ENCODE data around the gene GPR153.

GPR153 gene

DNA sequence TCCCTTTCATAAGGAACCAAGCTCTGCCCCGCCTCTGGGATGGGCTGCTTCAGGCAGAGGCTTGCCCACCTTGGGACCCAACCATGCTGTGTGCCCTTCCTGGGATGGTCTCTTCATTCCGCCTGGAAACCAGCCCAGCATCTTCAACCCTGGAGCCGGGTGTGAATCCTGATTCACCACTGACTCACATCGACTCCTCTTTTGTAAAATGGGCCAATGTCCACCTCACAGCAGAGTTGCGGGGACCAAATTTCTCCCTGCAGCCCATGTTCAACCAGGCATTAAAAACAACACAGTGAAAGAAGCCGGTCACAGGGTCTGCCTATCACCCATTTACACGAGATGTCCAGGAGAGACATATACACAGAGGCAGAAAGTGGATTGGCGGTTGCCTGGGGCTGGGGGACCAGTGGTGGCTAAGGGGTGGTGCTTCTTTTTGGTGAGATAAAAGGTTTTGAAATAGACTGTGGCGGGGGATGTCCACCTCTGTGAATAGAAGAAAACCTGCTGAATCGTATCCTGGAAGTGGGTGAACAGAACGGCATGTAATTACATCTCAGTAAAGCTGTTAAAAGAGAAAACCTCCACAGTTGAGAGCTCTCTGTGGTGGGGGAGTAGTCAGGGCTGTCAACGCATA, 6.9 kb upstream of the GPR153 start:
- DNase-seq, result no peak

DNA sequence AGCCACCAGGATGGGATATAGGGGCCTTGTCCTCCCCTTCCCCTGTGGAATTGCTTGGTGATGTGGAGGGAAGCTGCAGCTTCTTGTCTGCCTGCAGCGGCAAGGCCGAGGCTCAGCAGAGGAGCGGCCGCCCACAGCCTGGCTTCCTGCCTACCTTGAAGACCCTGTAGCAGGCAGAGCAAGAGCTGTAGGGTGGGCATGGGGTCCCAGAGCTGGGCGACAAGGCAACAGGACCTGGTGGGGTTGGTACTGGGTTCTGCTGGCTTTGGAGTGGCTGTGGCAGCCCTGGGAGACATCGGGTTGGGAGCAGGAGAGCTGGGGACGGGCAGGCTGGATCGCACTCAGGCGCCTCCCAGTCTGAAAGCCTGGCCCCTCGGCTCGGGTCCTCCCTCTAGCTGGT, 5.7 kb upstream of the GPR153 start:
- DNase-seq, result no peak

DNA sequence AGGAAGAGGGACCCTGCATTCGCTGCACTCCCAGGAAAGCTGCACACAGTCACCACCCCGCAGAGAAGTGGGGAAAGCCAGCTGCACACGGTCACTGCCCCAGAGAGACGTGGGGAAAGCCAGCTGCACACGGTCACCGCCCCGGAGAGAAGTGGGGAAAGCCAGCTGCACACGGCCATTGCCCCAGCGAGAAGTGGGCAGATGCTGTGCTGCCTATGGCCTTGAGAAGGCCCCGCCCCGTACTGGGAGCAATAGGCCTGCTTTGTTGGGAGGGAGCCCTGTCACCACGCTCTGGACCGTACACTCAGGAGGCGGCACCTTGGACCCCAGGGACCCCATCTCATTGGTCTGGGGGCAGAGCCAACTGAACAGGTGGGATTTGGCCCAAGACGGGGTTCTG, 4.3 kb upstream of the GPR153 start:
- DNase-seq, result no peak

DNA sequence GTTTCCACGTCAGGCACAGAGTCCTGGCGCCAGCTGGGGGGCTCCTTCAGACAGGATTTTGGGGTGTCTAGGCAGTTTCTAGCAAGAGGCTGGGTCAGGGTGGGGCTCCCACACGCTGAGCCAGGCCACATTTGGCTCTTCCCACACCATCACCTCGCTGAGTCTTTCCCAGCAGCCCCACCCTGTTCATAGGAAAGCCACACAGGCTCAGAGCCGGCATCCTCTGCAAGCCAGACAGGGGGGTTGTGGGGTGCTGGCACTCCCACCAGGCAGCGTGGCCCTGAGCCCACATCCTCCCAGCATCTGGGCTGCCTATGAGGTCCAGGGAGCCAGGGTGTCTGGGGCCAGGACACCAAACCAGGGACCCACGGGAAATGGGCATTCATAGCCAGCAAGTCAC, 2.8 kb upstream of the GPR153 start:
- DNase-seq, result no peak

DNA sequence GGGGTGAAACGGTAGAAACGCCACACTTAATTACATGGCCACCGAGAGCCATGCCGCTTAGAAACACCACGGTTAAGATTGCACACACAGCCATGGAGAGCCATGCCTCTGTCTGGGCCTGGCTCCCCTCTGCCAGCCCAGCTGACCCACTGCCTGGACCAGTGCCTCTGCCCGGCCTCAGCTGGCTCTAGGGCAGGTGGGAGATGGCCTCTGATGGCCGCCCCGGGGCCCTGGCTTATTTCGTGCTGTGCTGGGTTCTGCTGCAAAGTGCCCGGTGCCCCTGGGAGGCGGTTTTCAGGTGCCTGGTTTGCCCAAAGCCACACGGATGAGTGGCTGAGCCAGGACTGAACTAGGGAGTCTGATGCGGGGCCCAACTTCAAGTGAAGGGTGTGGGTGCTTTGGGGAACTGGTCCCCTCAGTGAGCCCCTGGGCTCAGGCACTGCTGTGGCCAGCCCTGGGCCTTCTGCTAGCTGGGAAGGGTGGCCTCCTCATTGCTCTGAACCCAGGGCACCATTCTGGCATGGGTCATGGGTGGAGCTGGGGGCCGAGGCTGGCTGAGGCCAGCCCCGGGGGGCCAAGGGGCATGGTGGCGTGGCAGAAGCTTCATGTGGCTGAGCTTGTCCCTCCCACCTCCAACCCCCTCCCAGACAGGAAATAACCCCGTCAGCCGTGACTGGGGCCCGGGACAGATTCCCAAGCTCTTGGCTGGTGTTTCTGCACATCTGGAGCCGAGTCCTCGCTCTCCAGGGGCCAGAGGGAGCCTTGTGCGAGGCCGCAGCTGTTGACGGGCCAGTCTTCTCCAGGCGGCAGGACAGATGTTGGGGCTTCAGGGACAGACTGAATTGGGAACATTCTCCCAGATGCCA, 1.9 kb upstream of the GPR153 start:
- DNase-seq, result no peak

DNA sequence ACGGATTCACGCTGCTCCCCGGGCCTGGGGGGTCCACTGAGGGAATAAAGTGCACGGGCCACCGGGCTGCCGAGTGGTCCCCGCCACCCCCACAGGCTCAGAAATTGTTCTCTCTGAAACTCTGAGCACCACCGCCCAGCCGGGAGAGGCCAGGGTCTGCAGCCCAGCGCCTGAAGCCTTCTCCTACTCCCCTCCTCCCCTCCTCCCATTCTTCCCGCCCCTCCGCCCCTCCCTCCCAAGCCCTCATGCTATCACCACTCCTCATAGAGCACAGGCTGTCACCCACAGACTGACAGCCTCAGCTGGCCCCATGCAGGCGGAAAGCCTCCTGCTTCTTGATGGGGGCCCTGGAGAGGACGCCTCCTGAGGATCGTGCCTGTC, 707 bp upstream of the GPR153 start:
- DNase-seq, result no peak

DNA sequence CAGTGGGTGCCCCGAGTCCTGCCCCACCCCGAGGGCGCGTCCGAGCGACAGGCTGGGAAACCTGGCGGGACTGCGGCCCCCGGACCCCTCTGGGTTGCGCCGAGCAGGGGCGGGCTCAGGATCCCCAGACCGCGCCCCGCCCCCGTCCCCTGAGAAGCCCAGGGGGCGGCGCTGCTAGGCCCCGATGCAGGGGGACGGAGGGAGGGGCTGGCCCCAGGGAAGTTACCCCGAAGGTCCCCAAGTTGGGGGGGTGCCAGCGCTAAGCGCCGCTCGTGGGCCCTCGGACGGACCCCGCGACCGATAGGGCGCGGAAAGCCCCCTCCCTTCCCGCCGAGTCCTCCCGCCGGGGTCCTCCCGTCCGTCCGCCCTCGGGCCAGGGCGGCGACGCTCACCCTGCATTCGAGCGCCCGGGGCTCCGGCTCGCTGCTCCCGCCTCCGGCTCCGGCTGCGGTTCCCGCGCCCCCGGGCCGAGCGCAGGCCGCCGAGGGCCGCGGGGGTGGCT, 414 bp downstream of the GPR153 start:
- DNase-seq, result no peak

DNA sequence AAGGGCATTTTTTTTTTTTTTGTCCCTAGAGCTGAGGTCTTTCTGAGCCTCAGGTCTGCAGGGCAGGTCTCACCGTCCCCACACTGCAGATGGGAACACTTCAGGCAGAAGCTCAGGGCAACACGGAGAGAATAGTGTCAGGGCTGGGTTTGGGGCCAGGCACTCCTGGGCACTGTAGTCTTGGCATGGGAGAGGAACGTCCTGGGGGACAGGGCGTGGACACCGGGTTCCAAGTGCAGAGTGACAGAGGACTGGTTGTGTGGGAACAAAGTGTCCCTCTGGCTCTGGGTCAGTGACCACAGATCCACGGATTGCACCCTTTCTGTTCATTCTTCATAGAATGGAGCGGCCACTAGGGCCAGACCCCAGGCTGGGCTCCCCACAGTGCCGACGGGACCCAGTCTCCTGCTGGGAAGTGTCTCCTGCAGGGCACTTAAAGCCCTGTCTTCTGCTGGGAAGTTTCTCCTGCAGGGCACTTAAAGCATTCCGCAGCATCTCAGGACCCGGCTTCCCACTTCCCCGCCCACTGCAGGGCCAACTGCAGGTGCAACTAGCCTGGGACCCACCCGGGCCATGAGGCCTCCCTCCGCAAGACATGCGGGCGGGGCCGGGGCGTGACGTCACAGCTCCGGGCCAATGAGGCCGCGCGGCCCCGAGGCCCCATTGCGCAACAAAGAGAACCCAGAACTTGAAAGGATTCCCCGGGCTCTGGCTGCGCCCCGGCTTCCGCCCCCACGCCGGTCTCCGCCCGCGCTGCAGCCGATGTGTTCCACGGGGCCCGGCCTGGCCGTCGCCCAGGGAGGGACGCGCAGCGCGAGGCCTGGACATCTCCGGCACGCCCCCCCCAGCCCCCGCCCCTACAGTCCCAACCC, 1.2 kb downstream of the GPR153 start:
- peak; percentile 45 for DNase-seq

DNA sequence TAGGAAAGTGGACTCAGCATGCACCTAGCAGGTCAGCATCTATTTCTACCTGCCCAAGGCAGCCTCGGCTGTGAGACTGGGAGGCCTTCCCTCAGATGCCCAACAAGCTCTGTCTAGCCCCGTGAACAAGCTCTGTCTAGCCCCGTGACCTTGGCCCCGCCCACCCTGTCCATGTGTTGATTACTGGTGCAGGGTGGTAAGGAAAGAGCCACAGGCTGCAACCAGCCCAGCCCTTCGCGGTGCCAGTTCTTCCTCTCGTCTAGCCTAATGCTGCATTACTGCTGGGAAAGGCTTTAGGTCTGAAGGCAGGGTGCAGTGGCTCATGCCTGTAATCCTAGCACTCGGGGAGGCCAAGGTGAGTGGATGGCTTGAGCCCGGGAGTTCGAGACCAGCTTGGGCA, 2.2 kb downstream of the GPR153 start:
- DNase-seq, result no peak

DNA sequence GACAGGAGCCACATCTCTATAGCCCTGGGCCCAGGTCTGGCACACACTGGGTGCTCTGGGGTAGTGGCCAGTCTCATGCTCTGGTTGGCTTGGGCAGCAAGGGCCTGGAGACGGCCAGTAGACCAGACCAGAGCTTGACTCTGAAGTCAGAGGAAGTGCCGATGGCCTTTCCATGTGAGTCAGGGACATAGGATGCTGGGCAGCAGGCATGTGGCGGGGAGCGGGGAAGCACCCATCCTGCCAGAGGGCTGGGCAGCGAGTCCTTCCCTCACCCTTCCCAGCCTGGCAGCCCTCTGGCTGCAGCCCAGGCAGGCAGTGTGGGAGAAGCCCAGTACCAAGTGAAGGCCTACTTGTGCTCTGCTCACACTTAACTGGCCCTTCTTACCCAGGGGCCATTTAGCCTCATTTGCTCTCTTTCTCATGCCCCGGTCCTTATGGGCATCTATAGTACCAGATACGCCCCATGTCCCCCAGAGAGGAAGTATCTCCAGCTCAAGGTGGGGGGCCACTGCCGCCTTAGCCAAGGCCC, 3.3 kb downstream of the GPR153 start:
- no peak for DNase-seq

DNA sequence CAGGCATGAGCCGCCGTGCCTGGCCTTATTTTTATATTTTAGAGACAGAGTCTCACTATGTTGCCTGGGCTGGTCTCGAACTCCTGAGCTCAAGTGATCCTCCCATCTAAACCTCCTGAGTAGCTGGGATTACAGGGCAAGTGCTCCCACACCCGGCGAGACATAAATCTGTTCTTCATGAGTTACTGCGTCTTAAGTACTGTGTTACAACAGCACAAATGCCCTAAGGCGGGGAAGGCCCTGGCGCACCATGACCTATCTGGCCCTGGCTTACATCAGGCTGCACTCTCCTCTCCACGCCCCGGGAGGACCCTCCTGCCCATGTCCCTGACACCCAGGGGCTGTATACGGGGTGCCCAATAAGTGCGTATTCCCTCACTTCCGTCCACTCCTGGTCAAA, 4.3 kb downstream of the GPR153 start:
- DNase-seq, result no peak

DNA sequence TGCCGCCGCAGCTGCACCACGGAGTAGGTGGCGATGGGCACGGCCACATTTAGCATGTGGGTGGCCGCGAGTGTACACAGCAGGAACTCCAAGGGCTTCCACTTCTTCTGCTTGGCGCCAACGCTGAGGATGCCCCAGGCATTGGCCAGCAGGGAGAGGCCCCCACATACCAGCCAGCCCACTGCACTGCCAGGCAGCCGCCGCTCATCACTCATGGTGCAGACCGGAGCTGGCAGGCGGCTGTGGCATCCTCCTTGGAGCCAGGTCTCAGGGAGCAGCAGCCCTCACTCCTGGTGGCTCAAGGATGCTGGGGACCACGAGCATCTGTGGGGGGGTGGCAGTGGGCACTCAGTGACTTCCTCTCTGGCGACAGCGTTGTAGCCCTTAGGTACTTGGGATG, 6.2 kb downstream of the GPR153 start:
- DNase-seq, result no peak

DNA sequence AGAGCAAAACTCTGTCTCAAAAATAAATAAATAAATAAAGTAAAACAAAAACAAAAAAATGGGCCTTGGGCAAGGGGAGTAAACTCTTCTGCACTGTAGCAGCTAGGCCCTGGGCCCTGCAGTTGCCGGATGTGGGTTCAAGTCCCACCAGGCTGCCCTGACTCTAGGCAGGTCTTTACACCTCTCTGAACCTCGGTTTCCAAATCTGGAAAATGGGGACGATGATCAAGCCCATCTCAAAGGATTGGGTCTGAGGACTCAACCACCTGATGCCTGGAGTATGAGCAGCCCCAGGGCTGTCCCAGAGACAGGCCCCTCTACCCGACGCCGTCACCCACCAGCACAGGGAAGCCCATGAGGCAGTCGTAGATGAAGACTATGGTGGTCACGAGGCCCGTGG, 7.5 kb downstream of the GPR153 start:
- no peak for DNase-seq

DNA sequence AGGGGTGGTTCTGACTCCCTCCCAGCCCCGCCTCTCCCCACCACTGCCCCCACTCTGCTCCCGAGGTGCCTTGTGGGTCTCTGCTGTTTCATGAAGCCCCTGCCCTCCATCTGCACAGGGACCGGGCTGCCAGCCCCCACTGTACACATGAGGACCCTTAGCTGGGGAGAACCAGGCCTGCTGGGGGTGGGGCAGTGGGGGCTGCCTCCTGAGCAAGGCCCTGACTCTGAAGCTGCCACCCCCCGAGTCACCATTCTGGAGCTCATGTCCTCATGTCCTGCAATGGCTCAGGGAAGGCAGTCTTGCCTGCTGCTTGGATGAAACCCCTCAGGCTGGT, 8.6 kb downstream of the GPR153 start:
- DNase-seq, result no peak

DNA sequence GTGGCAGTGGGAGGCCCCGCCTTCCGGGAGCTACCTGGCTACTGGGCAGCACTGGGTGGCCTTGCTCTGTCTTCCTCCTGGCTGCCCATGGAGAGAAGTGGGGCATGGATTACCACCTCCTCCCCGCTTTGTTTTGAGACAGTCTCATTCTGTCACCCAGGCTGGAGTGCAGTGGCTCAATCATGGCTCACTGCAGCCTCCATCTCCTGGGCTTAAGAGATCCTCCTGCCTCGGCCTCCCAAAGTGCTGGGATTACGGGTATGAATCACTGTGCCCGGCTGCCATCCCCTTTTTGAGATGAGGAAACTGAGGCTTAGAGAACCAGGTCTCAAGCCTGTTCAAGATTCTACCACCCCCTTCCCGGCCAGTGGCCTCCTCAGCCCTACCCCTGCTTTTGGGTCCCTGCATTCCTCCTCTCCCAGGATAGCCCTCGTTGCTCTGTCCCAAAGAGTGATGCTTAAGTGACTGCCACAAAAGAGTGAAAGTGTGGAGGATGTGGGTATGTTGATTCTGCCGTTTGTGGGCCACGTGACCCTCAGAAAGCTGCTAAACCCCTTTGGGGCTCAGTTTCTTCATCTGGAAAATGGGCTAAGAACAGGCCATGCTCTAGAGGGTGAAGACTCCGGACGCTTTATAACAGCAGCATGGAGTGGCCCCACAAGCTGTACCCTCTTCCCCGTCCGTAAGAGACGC, 9.1 kb downstream of the GPR153 start:
- no peak for DNase-seq

DNA sequence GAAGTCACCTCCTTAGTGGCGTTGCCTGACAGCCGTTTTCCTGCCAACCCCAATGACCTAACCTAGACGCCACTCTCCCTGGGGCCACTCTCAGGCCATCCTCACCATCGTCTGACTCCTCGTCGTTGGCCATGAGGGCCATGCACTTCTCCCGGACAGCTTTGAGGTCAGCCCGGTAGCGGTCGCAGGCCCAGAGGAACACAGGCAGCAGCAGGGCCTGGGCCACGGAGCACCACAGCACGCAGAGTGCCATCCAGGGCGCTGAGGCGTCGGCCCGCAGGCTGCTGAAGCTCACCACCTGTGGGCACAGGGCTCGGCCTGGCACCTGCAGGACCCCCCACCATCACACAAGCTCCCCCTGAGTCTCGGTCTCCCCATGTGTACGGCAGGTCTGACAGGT, 9.7 kb downstream of the GPR153 start:
- no peak for DNase-seq

DNA sequence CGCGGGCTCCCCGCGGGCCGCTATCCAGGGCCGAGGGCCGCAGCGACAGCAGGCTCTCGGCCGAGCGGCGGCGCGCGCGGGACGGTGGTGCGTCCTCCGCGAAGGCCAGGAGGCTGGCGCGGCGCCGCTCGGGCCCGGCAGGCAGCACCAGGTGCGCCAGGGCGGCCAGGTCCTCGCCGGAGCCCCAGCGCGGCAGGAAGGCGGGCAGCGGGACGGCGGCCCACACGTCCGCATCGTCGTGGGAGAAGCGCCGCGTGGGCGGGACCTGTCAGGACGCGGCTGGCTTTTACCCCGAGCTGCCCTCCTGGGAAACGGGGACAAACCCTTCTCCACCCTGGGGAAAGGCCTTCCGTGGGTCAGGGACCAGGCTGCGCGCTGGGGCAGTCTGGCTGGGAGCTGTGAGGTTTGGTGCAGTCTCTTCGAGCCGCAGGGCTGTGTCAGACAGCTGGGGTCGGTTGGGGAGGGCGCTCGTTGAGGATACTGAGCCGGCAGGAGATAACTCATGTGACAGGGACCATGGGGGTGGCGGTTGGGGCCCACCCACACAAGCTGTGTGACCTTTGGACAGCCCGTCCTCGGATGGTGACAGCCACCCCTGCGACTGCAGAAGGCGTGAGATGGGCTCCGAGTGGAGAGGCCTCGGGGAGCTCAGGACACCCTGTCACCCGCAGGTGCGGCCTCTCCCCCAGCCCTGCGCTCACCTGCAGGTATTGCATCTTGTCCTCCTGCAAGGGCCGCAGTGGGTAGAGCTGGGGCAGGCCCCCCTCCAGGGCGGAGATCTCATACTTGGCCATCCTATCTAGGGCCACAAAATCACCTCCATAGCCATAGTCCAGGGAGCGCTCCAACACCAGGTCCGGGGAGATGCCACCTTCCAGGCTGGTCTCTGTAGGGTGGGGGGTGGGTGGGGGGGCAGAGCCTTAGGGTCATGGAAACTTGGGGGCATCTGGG, 10.9 kb downstream of the GPR153 start:
- no peak for DNase-seq

DNA sequence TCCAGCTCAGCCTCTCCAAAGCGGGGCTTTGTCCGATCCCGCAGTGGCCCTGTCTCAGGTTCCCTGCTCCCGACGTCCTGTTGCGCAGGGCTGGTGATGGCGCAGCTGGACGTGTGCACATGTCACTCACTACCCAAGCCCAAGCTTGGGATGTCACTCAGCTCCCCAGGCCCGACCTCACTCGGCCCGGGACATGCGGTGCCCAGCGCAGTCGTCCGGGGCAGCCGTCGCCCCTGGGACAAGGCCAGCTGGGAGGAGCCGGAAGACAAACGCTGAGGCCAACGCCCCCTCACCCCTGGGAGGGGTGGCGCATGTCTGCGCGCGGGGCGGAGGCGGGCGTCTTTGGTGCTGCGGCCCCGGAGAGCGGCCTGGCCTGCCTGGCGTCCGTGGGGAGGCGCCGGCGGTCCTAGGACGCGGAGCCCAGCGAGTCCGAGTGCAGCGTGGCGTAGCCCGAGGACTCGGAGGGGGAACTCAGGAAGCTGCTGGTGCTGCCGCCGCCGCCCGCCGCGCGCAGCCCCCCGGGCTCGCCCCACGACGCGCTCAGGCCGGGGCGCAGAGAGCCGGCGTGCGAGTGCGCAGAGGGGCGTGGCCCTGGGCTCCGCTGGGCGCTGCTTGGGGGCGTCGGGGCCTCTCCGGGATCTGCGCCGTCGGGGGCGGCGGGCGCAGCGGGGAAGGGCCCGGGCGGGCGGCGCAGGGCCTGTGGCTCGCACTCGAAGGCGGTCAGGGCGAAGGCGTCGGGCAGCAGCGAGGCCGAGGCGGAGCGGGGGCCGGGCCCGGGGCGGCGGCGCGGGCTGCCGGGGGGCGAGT, 11.8 kb downstream of the GPR153 start:
- DNase-seq, result no peak

DNA sequence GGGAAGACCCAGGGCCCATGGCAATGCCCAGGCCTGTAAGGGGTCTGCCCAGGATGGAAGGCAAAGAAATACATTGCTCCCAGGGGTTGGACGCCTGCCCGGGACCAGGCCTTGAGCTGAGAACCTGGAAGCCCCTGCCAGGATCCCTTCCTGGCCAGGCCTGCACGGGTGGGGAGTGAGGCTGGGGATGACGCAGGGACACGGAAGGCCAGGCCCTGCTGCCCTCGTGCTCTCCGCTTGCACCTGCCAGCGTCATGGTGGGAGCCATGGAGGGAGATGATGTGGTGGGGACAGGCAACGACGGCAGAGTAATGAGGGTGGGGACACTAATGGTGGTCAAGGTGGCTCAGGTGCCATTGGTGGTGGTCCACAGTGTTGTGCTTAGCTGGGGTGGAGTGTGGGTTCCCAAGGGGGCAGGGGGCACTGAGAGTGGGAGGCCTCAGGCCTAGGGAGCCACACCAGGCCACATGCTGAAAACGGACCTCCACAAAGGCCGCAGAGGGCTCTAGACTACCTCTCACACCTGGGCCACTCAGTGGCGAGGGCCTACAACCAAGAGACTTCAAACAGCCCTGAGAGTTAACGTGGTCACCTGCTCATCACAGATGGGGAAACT, 12.6 kb downstream of the GPR153 start:
- no peak for DNase-seq

DNA sequence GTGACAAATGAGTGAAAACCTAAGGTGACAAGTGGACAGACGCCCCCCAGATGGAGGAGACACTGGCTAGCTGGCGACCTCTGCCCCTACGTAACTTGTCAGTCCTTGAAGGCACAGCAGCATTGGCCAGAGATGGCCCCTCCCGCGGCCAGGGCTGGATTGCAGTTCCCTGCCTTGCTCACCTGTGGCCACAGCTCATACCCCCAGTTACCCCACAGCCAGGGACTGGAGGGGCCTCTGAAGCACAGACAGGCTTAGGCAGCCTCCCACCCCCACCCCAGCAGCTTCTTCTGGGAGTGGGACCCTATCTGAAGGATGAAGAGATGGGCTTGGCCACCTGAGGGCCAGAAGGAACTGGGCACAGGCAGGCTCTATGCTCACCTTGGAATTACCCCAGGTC, 13.2 kb downstream of the GPR153 start:
- no peak for DNase-seq

Measured in amniotic stem cell (primary cell).